Esophagus squamous epithelium (tissue), 5 donors: ENCODE results near the gene FOXD3. TPM values are rescaled to one million over a fixed set of nuclear protein-coding genes. Genes with fewer than 3 reads are reported as not detected.

Source experiments
- DNase-seq: peaks from one replicate; lab custom pipeline; 2025; lab: John Stamatoyannopoulos, UW
- H3K27ac ChIP-seq, 4 donors: fragments of 200-600 bp; sonication (generic); one replicate each; pipeline ENCODE4 v1.5.1; 2016 to 2019; ENCODE audit warnings: mild to moderate bottlenecking in 1 of 4
- H3K27me3 ChIP-seq, 4 donors: fragments of 200-600 bp; sonication (generic); 1 replicate in 3 of 4; 2 replicates in 1 of 4; pipeline versions ENCODE4 v1.5.1 to v1.6.0; 2017 to 2021; ENCODE audit warnings: antibody characterized with exemption in 1 of 4
- H3K36me3 ChIP-seq, 3 donors: fragments of 200-600 bp; sonication (generic); one replicate each; pipeline ENCODE4 v1.5.1; 2016 to 2019
- H3K4me1 ChIP-seq, 3 donors: fragments of 200-600 bp; sonication (generic); one replicate each; pipeline ENCODE4 v1.5.1; 2017 to 2019
- H3K4me3 ChIP-seq, 4 donors: fragments of 200-600 bp; sonication (generic); 1 replicate in 3 of 4; 2 replicates in 1 of 4; pipeline ENCODE4 v1.5.1; 2016 to 2019; ENCODE audit warnings: mild to moderate bottlenecking in 2 of 4, moderate library complexity in 1 of 4
- H3K9me3 ChIP-seq, 3 donors: fragments of 200-600 bp; sonication (generic); one replicate each; pipeline ENCODE4 v1.5.1; 2016 to 2019
- POLR2A ChIP-seq, 4 donors: fragments of 450-650 bp; IDR thresholded peaks; one replicate each; pipeline ENCODE4 v1.6.1; 2017; ENCODE audit warnings: antibody characterized with exemption in 4 of 4, mild to moderate bottlenecking in 4 of 4, moderate library complexity in 3 of 4
- WGBS, 2 donors: methylation state at CpG; one replicate each; pipeline ENCODE4 v1.1.5; 2018; 5-methylcytosine and 5-hydroxymethylcytosine counted together
- intact Hi-C: fragments of 100-400 bp; cut with DNase I; formaldehyde crosslinking; loops from one replicate; pipeline ENCODE4 v1.15.0; 2022
- total RNA-seq, 4 donors: library from RNA; depleted of rRNA; stranded (reverse); fragments of >200 nt; gene quantifications; one replicate each; pipeline ENCODE4 v1.1.0, GENCODE V29; 2016
- TF ChIP-seq, protein P1 (sequence below), 6 experiments: fragments of 450-650 bp in 4 of 6; fragments of 200-600 bp in 2 of 6; sonication (generic) in 2 of 6; IDR thresholded peaks; one replicate each; pipeline ENCODE4 v1.5.1; 2016 to 2019; ENCODE audit warnings: antibody characterized with exemption in 6 of 6, mild to moderate bottlenecking in 4 of 6, moderate library complexity in 4 of 6
- donor health status: DM: yes; HTN: yes; CAD: no.

FOXD3 gene
- total RNA-seq, 4 donors from 2014 or later = 0.76 TPM; not detected in 3

DNA sequence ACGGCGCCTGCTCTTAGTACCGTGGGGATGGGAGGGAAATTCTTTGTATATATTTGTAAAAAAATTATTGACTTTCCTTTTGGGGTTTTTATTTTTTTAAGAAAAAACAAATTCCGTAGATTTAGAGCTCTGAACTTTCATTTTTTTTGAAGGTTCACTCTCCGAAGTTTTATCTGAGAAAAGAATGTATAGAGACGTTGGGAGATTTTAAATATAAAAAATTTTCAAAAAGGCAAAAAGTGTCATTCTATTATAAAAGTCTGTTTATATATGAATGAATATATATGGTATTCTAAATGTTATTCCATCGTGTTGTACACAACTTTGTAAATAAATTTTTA is 2.4 kb downstream of the FOXD3 start:
- WGBS, 2 donors = 18 to 22% methylated on average over 7 of the region's 7 CpGs
- peaks cover 0 to 4% (median 0%) of the 10 kb centered on the region in 3 donors for H3K9me3 ChIP-seq
- H3K4me3 ChIP-seq = peak overlapping the region in 3 of 4 donors; percentile 50 to 64 (median 60)
- H3K4me1 ChIP-seq = peaks cover 20 to 70% (median 29%) of the 10 kb centered on the region in 3 donors
- no peak overlapping the region for H3K27ac ChIP-seq
- peaks cover 26 to 100% (median 73%) of the 10 kb centered on the region in 4 donors for H3K27me3 ChIP-seq
- H3K36me3 ChIP-seq = no peaks in the 10 kb centered on the region
- TF ChIP-seq, protein P1, sequence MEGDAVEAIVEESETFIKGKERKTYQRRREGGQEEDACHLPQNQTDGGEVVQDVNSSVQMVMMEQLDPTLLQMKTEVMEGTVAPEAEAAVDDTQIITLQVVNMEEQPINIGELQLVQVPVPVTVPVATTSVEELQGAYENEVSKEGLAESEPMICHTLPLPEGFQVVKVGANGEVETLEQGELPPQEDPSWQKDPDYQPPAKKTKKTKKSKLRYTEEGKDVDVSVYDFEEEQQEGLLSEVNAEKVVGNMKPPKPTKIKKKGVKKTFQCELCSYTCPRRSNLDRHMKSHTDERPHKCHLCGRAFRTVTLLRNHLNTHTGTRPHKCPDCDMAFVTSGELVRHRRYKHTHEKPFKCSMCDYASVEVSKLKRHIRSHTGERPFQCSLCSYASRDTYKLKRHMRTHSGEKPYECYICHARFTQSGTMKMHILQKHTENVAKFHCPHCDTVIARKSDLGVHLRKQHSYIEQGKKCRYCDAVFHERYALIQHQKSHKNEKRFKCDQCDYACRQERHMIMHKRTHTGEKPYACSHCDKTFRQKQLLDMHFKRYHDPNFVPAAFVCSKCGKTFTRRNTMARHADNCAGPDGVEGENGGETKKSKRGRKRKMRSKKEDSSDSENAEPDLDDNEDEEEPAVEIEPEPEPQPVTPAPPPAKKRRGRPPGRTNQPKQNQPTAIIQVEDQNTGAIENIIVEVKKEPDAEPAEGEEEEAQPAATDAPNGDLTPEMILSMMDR (IDR thresholded peaks at IDR 0.05) = no peak
- TF ChIP-seq POLR2A (IDR thresholded peaks at IDR 0.05) = no peak
- DNase-seq = no peak
- intact Hi-C loops = no loop called here

DNA sequence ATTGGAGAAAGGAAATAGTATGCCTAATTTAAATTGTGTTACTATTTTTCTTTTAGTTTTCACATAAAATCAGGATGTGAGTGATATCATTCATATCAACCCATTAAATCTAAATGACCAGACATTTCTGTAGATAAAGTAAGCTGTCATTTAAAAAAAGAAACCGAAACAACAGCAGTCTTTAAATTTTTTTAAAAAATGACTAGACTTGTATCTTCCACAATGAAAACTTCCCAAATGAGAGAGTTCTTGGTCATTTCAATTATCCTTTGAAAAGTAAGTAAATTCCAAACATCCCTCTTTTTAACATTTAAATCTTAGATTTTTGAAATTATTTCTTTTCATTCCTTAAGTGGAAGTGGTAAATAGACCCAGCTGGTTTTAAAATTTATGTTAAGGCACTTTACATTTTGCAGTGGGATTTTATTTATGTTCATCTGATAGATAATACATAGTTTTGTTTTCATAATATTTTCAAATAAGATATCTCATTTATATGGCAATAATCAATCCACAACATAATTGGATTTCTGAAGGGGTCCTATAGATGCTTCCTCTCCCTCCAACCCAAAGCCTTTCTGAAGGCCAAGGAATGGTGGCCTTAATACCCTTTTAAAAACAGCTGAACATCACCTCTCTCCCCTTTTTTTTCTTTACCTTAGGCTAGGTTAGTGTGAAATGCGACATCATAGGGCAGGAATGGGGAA is 3.1 kb downstream of the FOXD3 start:
- DNase-seq = no peak
- TF ChIP-seq POLR2A (IDR thresholded peaks at IDR 0.05) = no peak
- TF ChIP-seq, protein P1 (IDR thresholded peaks at IDR 0.05) = no peak
- intact Hi-C loops = no loop called here
- no peak overlapping the region for H3K4me3 ChIP-seq
- H3K27ac ChIP-seq = no peak overlapping the region
- H3K4me1 ChIP-seq = peaks cover 26 to 70% (median 29%) of the 10 kb centered on the region in 3 donors
- peaks cover 23 to 100% (median 72%) of the 10 kb centered on the region in 4 donors for H3K27me3 ChIP-seq
- 26 to 33% methylated on average over 2 of the region's 2 CpGs for WGBS, 2 donors
- no peaks in the 10 kb centered on the region for H3K36me3 ChIP-seq
- H3K9me3 ChIP-seq = no peaks in the 10 kb centered on the region

DNA sequence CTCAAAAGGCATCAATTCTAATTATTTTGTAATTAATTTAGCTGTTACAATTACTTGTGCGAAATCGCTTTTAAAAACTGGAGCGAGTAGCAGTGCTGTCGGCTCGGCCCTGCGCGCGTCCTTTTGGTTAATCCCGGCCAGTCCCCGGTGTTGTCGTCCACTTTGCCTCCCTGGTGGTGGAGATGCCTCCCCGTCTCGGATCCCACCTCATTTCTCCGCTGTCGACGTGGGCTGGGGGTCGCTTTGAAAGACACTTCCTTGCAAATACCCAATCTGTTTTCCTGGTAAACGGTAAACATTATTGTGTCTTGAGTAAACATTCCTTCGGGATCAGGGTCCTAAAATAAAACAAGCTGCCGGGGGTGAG is 3.7 kb downstream of the FOXD3 start:
- intact Hi-C loops = no loop called here
- no peak for DNase-seq
- WGBS, 2 donors = 24 to 27% methylated on average over 17 to 20 of the region's 20 CpGs
- H3K9me3 ChIP-seq = no peaks in the 10 kb centered on the region
- H3K27me3 ChIP-seq = peaks cover 23 to 100% (median 68%) of the 10 kb centered on the region in 4 donors
- no peak for TF ChIP-seq POLR2A (IDR thresholded peaks at IDR 0.05)
- TF ChIP-seq, protein P1 (IDR thresholded peaks at IDR 0.05) = no peak
- H3K4me3 ChIP-seq = no peak overlapping the region
- H3K36me3 ChIP-seq = no peaks in the 10 kb centered on the region
- peaks cover 25 to 63% (median 26%) of the 10 kb centered on the region in 3 donors for H3K4me1 ChIP-seq
- H3K27ac ChIP-seq = no peak overlapping the region

DNA sequence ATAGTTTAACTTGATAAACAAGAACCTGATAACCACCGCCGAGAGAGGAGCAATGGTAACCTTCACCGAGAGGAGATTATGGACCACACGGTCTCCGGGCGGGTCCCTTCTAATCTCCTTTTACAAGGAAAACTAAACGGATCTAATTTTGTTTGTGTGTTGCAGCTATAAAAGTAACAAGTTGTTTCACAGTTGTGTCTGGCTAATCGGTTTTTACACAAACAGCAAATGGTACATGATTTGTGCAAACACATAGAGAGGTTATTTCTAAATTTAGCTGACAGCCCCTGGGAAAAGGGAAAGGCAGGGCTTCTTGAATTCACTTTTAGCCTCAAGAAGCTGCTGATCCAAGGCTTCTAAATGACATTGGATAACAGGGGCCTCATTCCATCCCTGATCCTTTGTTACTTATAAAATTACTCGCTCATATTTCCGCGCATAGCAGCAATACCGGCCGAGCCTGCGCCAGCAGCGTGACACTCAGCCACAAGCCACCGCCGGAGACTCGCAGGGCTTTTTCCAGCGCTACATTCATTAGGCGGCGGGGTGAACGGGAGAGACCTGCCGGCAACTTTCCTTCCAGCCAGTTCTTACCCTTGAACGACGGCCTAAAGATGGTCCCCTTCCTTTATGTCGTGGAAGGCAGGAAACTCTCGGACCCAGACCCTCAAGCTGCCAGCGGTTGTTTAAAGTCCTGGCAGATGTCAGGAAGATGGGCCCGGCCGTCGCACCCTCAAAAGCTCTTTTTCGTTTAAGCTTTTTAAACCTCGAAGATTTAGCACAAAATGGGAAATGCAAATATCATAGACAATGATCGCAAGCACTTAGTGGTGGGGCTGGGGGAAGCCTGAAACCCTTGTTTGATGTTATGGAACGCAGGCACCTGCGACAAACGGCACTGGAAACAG is 4.4 kb downstream of the FOXD3 start:
- DNase-seq = no peak
- TF ChIP-seq, protein P1 (IDR thresholded peaks at IDR 0.05) = no peak
- no peak for TF ChIP-seq POLR2A (IDR thresholded peaks at IDR 0.05)
- WGBS, 2 donors = 21 to 22% methylated on average over 25 to 36 of the region's 37 CpGs
- no peaks in the 10 kb centered on the region for H3K9me3 ChIP-seq
- intact Hi-C loops = no loop called here
- peaks cover 23 to 100% (median 64%) of the 10 kb centered on the region in 4 donors for H3K27me3 ChIP-seq
- H3K4me3 ChIP-seq = no peak overlapping the region
- no peaks in the 10 kb centered on the region for H3K36me3 ChIP-seq
- H3K27ac ChIP-seq = no peak overlapping the region
- H3K4me1 ChIP-seq = peaks cover 24 to 57% (median 24%) of the 10 kb centered on the region in 3 donors
